B cell (primary cell): ENCODE measurements around the gene GAMT.

Experiments used
- CTCF ChIP-seq: fragments of 200-600 bp; IDR thresholded peaks from one replicate; pipeline ENCODE4 v1.8.0; 2022; ENCODE audit warnings: antibody characterized with exemption, mild to moderate bottlenecking
- EZH2 ChIP-seq: IDR thresholded peaks from 2 replicates; pipeline ENCODE4 v1.6.1; 2012; ENCODE audit warnings: borderline replicate concordance, low read depth, mild to moderate bottlenecking, moderate library complexity, low read length; ENCODE audit not compliant: insufficient read depth, poor library complexity, severe bottlenecking

GRCh38 chr19:1441677-1442438 lies 40.5 kb upstream of the GAMT start:
- TF ChIP-seq CTCF (no peak), EZH2 (no peak)
